ENCODE measurements around the gene WNT3A.

Gene WNT3A

GRCh38 chr1:228039006-228039903, 32.5 kb downstream of the WNT3A start:
- no peak for TF ChIP-seq POLR2A (IDR thresholded peaks at IDR 0.05; ENCODE audit: low read depth, low read length)
- no peak for FAIRE-seq

GRCh38 chr1:228039986-228040385, 33.2 kb downstream of the WNT3A start:
- FAIRE-seq = no peak
- no peak for TF ChIP-seq POLR2A (IDR thresholded peaks at IDR 0.05; ENCODE audit: low read depth, low read length)
- DNase-seq (ENCODE audit: insufficient read length, low spot score) = no peak

More at GRCh38 chr1:228039006-228039903, 32.5 kb downstream of the WNT3A start:
- DNase-seq (ENCODE audit: insufficient read length, low spot score) = no peak

- no peak for TF ChIP-seq POLR2A (IDR thresholded peaks at IDR 0.05; ENCODE audit: low read depth, low read length)
- no peak for DNase-seq (ENCODE audit: insufficient read length, low spot score)
Measured at GRCh38 chr1:228041316-228041715, 34.5 kb downstream of the WNT3A start.

GRCh38 chr1:228042508-228042907, 35.7 kb downstream of the WNT3A start:
- DNase-seq (ENCODE audit: insufficient read length, low spot score) (no peak), FAIRE-seq (no peak)
- TF ChIP-seq POLR2A (IDR thresholded peaks at IDR 0.05; ENCODE audit: low read depth, low read length) = no peak

More at GRCh38 chr1:228041316-228041715, 34.5 kb downstream of the WNT3A start:
- no peak for FAIRE-seq

- no peak for TF ChIP-seq POLR2A (IDR thresholded peaks at IDR 0.05; ENCODE audit: low read depth, low read length)
- no peak for DNase-seq (ENCODE audit: insufficient read length, low spot score)
- FAIRE-seq = no peak
Measured at GRCh38 chr1:228043281-228043848, 36.6 kb downstream of the WNT3A start.

GRCh38 chr1:228044961-228045360, 38.2 kb downstream of the WNT3A start:
- FAIRE-seq (no peak), DNase-seq (ENCODE audit: insufficient read length, low spot score) (no peak)
- no peak for TF ChIP-seq POLR2A (IDR thresholded peaks at IDR 0.05; ENCODE audit: low read depth, low read length)

GRCh38 chr1:228045405-228045804, 38.6 kb downstream of the WNT3A start:
- DNase-seq (ENCODE audit: insufficient read length, low spot score) (no peak), FAIRE-seq (no peak)
- TF ChIP-seq POLR2A (IDR thresholded peaks at IDR 0.05; ENCODE audit: low read depth, low read length) = no peak

GRCh38 chr1:228045871-228046270, 39.1 kb downstream of the WNT3A start:
- no peak for DNase-seq (ENCODE audit: insufficient read length, low spot score)
- no peak for TF ChIP-seq POLR2A (IDR thresholded peaks at IDR 0.05; ENCODE audit: low read depth, low read length)
- no peak for FAIRE-seq

GRCh38 chr1:228046421-228047182, 39.8 kb downstream of the WNT3A start:
- TF ChIP-seq POLR2A (IDR thresholded peaks at IDR 0.05; ENCODE audit: low read depth, low read length) = no peak
- FAIRE-seq = no peak
- no peak for DNase-seq (ENCODE audit: insufficient read length, low spot score)

GRCh38 chr1:228047183-228047466, 40.3 kb downstream of the WNT3A start:
- TF ChIP-seq POLR2A (IDR thresholded peaks at IDR 0.05; ENCODE audit: low read depth, low read length) = no peak
- no peak for DNase-seq (ENCODE audit: insufficient read length, low spot score)
- FAIRE-seq = no peak

- FAIRE-seq (no peak), DNase-seq (ENCODE audit: insufficient read length, low spot score) (no peak)
- no peak for TF ChIP-seq POLR2A (IDR thresholded peaks at IDR 0.05; ENCODE audit: low read depth, low read length)
Measured at GRCh38 chr1:228048120-228048519, 41.3 kb downstream of the WNT3A start.

- DNase-seq (ENCODE audit: insufficient read length, low spot score) (no peak), FAIRE-seq (no peak)
- TF ChIP-seq POLR2A (IDR thresholded peaks at IDR 0.05; ENCODE audit: low read depth, low read length) = no peak
Measured at GRCh38 chr1:228048659-228049298, 42.0 kb downstream of the WNT3A start.

GRCh38 chr1:228050571-228051231, 43.9 kb downstream of the WNT3A start:
- no peak for FAIRE-seq
- no peak for TF ChIP-seq POLR2A (IDR thresholded peaks at IDR 0.05; ENCODE audit: low read depth, low read length)
- no peak for DNase-seq (ENCODE audit: insufficient read length, low spot score)
